ENCODE data around the gene ZBTB34.

ZBTB34 gene

DNA sequence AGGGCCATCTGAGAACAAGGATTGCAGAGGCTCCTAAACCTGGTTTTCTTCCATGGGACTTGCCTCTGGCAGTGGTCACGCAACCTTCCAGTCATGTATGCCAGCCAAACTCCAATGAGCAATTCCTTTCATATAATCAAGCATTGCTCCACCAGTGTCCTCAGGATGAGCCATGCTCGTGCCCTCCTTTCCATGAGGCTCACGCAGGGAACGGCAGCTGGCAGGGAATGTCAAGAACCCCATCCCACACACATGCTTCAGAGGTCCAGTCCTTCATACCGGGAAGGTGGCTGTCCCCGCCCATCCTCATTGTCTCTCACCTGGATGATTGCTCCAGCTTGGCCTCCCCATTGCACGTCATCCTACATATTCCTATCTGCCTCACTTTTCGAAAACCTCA is 13.4 kb upstream of the ZBTB34 start:
- Histone ChIP-seq H3K9ac (ENCODE audit: low read depth, low read length) (no peak overlapping the region), H3K36me3 (ENCODE audit: control insufficient read depth, insufficient read depth, low read length) (no peaks in the 10 kb centered on the region), H3K27me3 (ENCODE audit: control insufficient read depth, insufficient read depth, low read length) (no peaks in the 10 kb centered on the region), H3K4me1 (ENCODE audit: control insufficient read depth, insufficient read depth, low read length) (no peaks in the 10 kb centered on the region), H3K9me3 (ENCODE audit: control insufficient read depth, insufficient read depth, low read length) (no peaks in the 10 kb centered on the region), H3K4me3 (ENCODE audit: low read depth, low read length) (no peak overlapping the region)

GRCh38 chr9:126849591-126850225 is 10.7 kb upstream of the ZBTB34 start:
- Histone ChIP-seq H3K9me3 (ENCODE audit: control insufficient read depth, insufficient read depth, low read length) (no peaks in the 10 kb centered on the region), H3K9ac (ENCODE audit: low read depth, low read length) (no peak overlapping the region), H3K4me1 (ENCODE audit: control insufficient read depth, insufficient read depth, low read length) (no peaks in the 10 kb centered on the region), H3K4me3 (ENCODE audit: low read depth, low read length) (no peak overlapping the region), H3K36me3 (ENCODE audit: control insufficient read depth, insufficient read depth, low read length) (no peaks in the 10 kb centered on the region), H3K27me3 (ENCODE audit: control insufficient read depth, insufficient read depth, low read length) (no peaks in the 10 kb centered on the region)

GRCh38 chr9:126851286-126851880 is 9.1 kb upstream of the ZBTB34 start:
- Histone ChIP-seq H3K27me3 (ENCODE audit: control insufficient read depth, insufficient read depth, low read length) (no peaks in the 10 kb centered on the region), H3K4me3 (ENCODE audit: low read depth, low read length) (no peak overlapping the region), H3K4me1 (ENCODE audit: control insufficient read depth, insufficient read depth, low read length) (no peaks in the 10 kb centered on the region), H3K9me3 (ENCODE audit: control insufficient read depth, insufficient read depth, low read length) (no peaks in the 10 kb centered on the region), H3K36me3 (ENCODE audit: control insufficient read depth, insufficient read depth, low read length) (no peaks in the 10 kb centered on the region), H3K9ac (ENCODE audit: low read depth, low read length) (no peak overlapping the region)

DNA sequence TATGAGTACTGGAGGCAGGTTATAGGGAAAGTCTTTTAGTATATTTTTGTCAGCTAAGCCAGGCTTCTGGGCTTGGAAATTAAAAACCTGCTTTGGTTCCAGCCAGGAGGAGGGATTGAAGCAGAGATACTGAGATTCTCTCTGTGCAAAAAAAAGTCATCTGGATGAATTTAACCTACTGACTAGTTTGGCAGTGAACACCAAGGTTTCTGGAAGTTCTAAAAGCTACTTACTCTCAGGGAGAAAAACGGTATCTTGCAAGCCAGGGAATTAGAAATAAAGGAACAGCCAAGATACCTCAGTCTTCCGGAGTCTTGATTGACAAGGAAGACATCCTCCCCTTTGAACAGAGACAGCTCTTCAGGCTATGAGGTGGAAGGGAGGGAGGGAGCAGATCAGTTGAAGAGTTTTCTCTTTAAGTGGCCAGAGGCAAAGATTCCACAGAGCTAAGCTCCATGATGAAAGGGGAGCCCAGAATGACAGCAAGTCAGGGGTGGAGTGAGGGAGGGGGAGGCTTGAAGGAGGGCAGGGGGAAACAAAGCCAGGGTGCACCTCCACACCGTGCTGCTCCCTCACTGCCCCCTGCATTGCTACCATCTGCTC is 8.3 kb upstream of the ZBTB34 start:
- Histone ChIP-seq H3K27me3 (ENCODE audit: control insufficient read depth, insufficient read depth, low read length) (no peaks in the 10 kb centered on the region), H3K4me3 (ENCODE audit: low read depth, low read length) (no peak overlapping the region), H3K9ac (ENCODE audit: low read depth, low read length) (no peak overlapping the region), H3K9me3 (ENCODE audit: control insufficient read depth, insufficient read depth, low read length) (no peaks in the 10 kb centered on the region), H3K4me1 (ENCODE audit: control insufficient read depth, insufficient read depth, low read length) (no peaks in the 10 kb centered on the region), H3K36me3 (ENCODE audit: control insufficient read depth, insufficient read depth, low read length) (no peaks in the 10 kb centered on the region)

GRCh38 chr9:126853667-126854066 is 6.8 kb upstream of the ZBTB34 start:
- Histone ChIP-seq H3K36me3 (ENCODE audit: control insufficient read depth, insufficient read depth, low read length) (no peaks in the 10 kb centered on the region), H3K27me3 (ENCODE audit: control insufficient read depth, insufficient read depth, low read length) (no peaks in the 10 kb centered on the region), H3K4me1 (ENCODE audit: control insufficient read depth, insufficient read depth, low read length) (no peaks in the 10 kb centered on the region), H3K9ac (ENCODE audit: low read depth, low read length) (no peak overlapping the region), H3K9me3 (ENCODE audit: control insufficient read depth, insufficient read depth, low read length) (no peaks in the 10 kb centered on the region), H3K4me3 (ENCODE audit: low read depth, low read length) (no peak overlapping the region)

DNA sequence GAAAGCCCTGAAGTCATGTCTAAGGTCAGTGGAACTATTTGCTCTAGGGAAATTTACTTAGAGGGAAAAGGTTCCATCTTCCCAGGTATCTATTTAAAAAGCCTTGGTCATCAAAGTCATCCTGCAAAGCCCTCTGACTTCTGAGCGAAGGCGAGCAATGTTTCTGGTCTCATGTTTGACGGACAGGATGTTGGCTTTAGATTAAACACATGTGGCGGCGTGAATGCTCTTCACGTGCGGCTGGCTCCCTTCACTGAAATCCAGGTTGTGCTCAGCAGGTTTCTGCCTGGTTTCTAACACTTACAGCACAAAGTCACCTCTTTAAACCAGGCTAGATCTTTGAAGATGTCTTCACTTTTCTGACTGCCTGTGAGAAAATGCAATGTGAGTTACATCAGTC is 5.7 kb upstream of the ZBTB34 start:
- no peaks in the 10 kb centered on the region for H3K27me3 ChIP-seq (ENCODE audit: control insufficient read depth, insufficient read depth, low read length)
- H3K9ac ChIP-seq (ENCODE audit: low read depth, low read length): no peak overlapping the region
- no peaks in the 10 kb centered on the region for H3K36me3 ChIP-seq (ENCODE audit: control insufficient read depth, insufficient read depth, low read length)
- no peak overlapping the region for H3K4me3 ChIP-seq (ENCODE audit: low read depth, low read length)
- H3K9me3 ChIP-seq (ENCODE audit: control insufficient read depth, insufficient read depth, low read length): no peaks in the 10 kb centered on the region
- H3K4me1 ChIP-seq (ENCODE audit: control insufficient read depth, insufficient read depth, low read length): no peaks in the 10 kb centered on the region

GRCh38 chr9:126856326-126856877 is 4.0 kb upstream of the ZBTB34 start:
- H3K4me3 ChIP-seq (ENCODE audit: low read depth, low read length): no peak overlapping the region
- no peaks in the 10 kb centered on the region for H3K36me3 ChIP-seq (ENCODE audit: control insufficient read depth, insufficient read depth, low read length)
- H3K4me1 ChIP-seq (ENCODE audit: control insufficient read depth, insufficient read depth, low read length): no peaks in the 10 kb centered on the region
- H3K9ac ChIP-seq (ENCODE audit: low read depth, low read length): no peak overlapping the region
- H3K27me3 ChIP-seq (ENCODE audit: control insufficient read depth, insufficient read depth, low read length): no peaks in the 10 kb centered on the region
- H3K9me3 ChIP-seq (ENCODE audit: control insufficient read depth, insufficient read depth, low read length): no peaks in the 10 kb centered on the region

GRCh38 chr9:126857261-126857960 is 3.0 kb upstream of the ZBTB34 start:
- Histone ChIP-seq H3K9me3 (ENCODE audit: control insufficient read depth, insufficient read depth, low read length) (no peaks in the 10 kb centered on the region), H3K4me3 (ENCODE audit: low read depth, low read length) (no peak overlapping the region), H3K36me3 (ENCODE audit: control insufficient read depth, insufficient read depth, low read length) (no peaks in the 10 kb centered on the region), H3K27me3 (ENCODE audit: control insufficient read depth, insufficient read depth, low read length) (no peaks in the 10 kb centered on the region), H3K9ac (ENCODE audit: low read depth, low read length) (no peak overlapping the region), H3K4me1 (ENCODE audit: control insufficient read depth, insufficient read depth, low read length) (peaks cover 9% of the 10 kb centered on the region)

DNA sequence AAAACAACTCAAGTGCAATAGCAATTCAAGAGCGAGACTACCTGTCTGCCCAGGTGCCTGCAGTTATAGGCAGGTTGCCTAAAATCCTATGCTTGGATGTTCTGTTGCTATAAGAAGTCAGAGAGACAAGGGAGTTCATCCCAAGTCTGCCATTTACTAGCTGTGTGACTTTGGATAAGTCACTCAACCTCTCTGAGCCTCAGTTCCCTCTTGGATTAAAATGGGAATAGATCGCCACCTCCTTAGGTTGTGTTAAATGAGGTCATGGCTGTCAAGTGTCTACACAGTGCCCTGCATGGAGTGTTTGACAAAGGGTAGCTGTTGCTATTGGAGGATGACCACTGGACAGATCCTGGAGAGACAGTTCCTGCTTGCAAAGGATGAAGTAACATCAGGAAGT is 1.3 kb upstream of the ZBTB34 start:
- Histone ChIP-seq H3K27me3 (ENCODE audit: control insufficient read depth, insufficient read depth, low read length) (no peaks in the 10 kb centered on the region), H3K9ac (ENCODE audit: low read depth, low read length) (no peak overlapping the region), H3K36me3 (ENCODE audit: control insufficient read depth, insufficient read depth, low read length) (peaks cover 2% of the 10 kb centered on the region), H3K4me1 (ENCODE audit: control insufficient read depth, insufficient read depth, low read length) (peaks cover 20% of the 10 kb centered on the region), H3K4me3 (ENCODE audit: low read depth, low read length) (no peak overlapping the region), H3K9me3 (ENCODE audit: control insufficient read depth, insufficient read depth, low read length) (no peaks in the 10 kb centered on the region)

- peaks cover 2% of the 10 kb centered on the region for H3K36me3 ChIP-seq (ENCODE audit: control insufficient read depth, insufficient read depth, low read length)
- H3K9ac ChIP-seq (ENCODE audit: low read depth, low read length): peak overlapping the region; percentile 74
- H3K4me3 ChIP-seq (ENCODE audit: low read depth, low read length): peak overlapping the region; percentile 80
- H3K9me3 ChIP-seq (ENCODE audit: control insufficient read depth, insufficient read depth, low read length): no peaks in the 10 kb centered on the region
- peaks cover 20% of the 10 kb centered on the region for H3K4me1 ChIP-seq (ENCODE audit: control insufficient read depth, insufficient read depth, low read length)
- no peaks in the 10 kb centered on the region for H3K27me3 ChIP-seq (ENCODE audit: control insufficient read depth, insufficient read depth, low read length)
Observed at GRCh38 chr9:126860757-126861466, 473 bp downstream of the ZBTB34 start.

- peak overlapping the region; percentile 54 for H3K9ac ChIP-seq (ENCODE audit: low read depth, low read length)
- H3K9me3 ChIP-seq (ENCODE audit: control insufficient read depth, insufficient read depth, low read length): no peaks in the 10 kb centered on the region
Observed at GRCh38 chr9:126861707-126862103, 1.3 kb downstream of the ZBTB34 start.

More at GRCh38 chr9:126861707-126862103, 1.3 kb downstream of the ZBTB34 start:
- Histone ChIP-seq H3K27me3 (ENCODE audit: control insufficient read depth, insufficient read depth, low read length) (no peaks in the 10 kb centered on the region), H3K36me3 (ENCODE audit: control insufficient read depth, insufficient read depth, low read length) (peaks cover 2% of the 10 kb centered on the region), H3K4me1 (ENCODE audit: control insufficient read depth, insufficient read depth, low read length) (peaks cover 20% of the 10 kb centered on the region), H3K4me3 (ENCODE audit: low read depth, low read length) (peak overlapping the region; percentile 80)

All from iPS-15b (cell line).